C4-2B (cell line): ENCODE results near the gene CCDC102B.

Experiments
- H3K27ac ChIP-seq: fragments of 450-650 bp; 2 replicates; pipeline ENCODE4 v1.5.1; 2017
- CTCF ChIP-seq: fragments of 450-650 bp; conservative IDR thresholded peaks from 2 replicates; pipeline ENCODE4 v1.5.1; 2017; ENCODE audit warnings: mild to moderate bottlenecking
- ZFX ChIP-seq: fragments of 450-650 bp; IDR thresholded peaks from 2 replicates; pipeline ENCODE4 v1.6.1; 2017

CCDC102B gene

DNA sequence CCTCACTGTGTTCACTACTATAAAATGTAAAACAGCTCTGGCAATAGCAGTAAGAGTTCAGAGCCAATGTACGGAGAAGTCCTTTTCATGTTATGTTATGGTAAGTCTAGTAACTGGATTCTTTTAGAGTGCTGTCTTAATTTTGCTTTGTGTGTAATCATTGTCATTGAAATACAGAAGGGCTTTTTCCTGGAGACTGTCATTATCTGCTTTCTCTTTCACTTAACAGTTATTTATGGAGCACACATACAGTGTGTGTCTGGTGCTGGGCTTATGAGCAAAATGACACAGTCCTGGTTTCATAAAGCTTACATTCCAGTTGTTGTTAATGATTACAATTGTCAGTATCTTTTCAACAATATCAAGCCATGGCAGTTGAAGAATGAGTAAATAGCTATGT, 95.5 kb downstream of the CCDC102B start:
- no peak overlapping the region for H3K27ac ChIP-seq
- no peak for TF ChIP-seq ZFX
- TF ChIP-seq CTCF, result no peak

DNA sequence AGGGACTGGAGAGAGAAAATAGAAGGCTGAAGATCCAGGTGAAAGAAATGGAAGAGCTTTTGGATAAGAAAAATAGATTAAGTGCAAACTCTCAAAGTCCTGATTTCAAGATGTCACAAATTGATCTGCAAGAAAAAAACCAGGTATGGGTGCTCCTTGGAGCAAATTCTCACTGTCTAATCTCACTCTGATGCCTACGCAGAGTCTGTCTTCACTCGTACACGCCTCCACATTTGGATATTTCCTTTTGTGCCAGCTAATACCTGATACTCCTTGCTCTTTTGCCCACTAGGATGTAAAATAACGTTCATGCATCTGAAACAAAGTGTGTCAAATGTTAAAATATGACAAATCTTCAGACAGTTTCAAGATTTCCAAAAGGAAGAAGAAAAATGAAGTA, 99.4 kb downstream of the CCDC102B start:
- no peak for TF ChIP-seq CTCF
- no peak for TF ChIP-seq ZFX
- H3K27ac ChIP-seq, result no peak overlapping the region

DNA sequence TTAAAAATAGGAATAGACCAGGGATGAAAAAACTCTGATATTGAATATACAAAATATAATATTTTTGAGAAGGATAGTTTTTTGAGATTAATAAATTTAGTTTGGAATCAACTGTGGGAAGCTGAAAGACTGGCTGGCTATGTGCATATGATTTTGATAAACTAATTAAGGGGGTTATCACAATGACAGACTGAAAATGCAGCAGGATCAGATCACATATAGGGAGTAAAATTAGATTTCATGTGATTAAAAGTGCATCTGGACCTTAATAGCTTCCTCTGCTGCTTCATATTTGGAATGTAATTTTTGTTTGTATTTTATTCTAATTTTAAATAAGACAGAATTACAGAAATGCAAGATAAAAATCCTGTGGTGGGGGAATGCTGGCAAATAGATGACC, 111.7 kb downstream of the CCDC102B start:
- TF ChIP-seq ZFX, result no peak
- TF ChIP-seq CTCF, result no peak
- no peak overlapping the region for H3K27ac ChIP-seq

- no peak overlapping the region for H3K27ac ChIP-seq
- TF ChIP-seq ZFX (no peak), CTCF (no peak)
Measured at GRCh38 chr18:68915061-68915460, 117.2 kb downstream of the CCDC102B start.

DNA sequence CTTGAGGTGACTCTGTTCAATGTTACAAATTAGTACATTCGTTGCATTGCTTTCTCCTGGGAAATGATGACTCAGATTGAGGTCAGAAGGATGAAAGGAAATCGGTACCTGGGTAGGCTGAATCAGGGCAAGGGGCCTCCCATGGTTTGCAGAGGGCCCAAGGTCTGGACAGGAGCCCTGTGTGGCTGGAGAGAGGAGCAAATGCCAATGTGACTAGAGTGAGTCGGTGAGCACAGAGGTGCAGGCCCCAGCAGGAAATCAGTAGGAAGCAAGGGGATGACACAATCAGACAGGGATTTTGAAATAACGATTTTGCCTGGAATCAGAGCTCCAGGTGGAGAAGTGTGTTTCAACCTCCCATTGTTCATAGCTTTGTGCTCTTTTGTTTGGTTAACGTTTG, 118.9 kb downstream of the CCDC102B start:
- TF ChIP-seq CTCF (no peak), ZFX (no peak)
- H3K27ac ChIP-seq, result no peak overlapping the region

DNA sequence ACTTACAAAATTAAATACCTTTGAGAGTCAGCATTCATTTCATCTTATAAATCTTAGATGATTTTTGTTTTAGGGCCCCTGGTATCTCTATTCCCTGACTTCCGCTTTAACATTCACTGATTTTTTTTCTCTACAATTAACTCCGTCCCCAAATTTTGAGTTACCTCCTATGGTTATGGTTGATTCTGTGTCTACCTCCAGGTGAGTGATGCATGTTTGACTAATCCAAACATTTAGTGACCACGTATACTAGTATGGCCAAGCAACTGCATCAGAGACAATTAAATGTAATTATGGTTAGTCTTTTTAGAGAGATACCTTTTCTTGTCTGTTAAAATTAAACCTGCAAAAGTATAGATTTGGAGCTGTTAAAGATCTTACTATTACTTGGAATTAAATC, 120.3 kb downstream of the CCDC102B start:
- TF ChIP-seq ZFX (no peak), CTCF (no peak)
- H3K27ac ChIP-seq, result no peak overlapping the region

GRCh38 chr18:68919900-68920299, 122.0 kb downstream of the CCDC102B start:
- TF ChIP-seq ZFX (no peak), CTCF (no peak)
- H3K27ac ChIP-seq, result no peak overlapping the region
